Smooth muscle cell (in vitro differentiated cells): ENCODE results near the gene RGS1. TPM values are rescaled to one million over a fixed set of nuclear protein-coding genes. Genes with fewer than 3 reads are reported as not detected.
A peak's percentile ranks its signal among the peaks of the same experiment; 100 is the strongest.
"Not testable (repeated sequence)": the region's sequence is repeated elsewhere in the genome, so short reads cannot be mapped to it uniquely, and the experiment has no call there.

Experiments used
- DNase-seq: peaks from one replicate; lab custom pipeline; 2025; ENCODE audit not compliant: unreplicated experiment; lab: John Stamatoyannopoulos, UW
- H2AFZ ChIP-seq: fragments of 200-600 bp; sonication (generic); 2 replicates; pipeline ENCODE4 v1.6.0; 2016; ENCODE audit warnings: antibody characterized with exemption, low read depth, mild to moderate bottlenecking
- H3F3A ChIP-seq: fragments of 200-600 bp; sonication (generic); 2 replicates; pipeline ENCODE4 v1.6.0; 2017; ENCODE audit warnings: antibody characterized with exemption, low read depth
- H3K27ac ChIP-seq: fragments of 200-600 bp; sonication (generic); 2 replicates; pipeline ENCODE4 v1.5.1; 2016; ENCODE audit warnings: low read depth, mild to moderate bottlenecking
- H3K27me3 ChIP-seq: fragments of 200-600 bp; sonication (generic); 2 replicates; pipeline ENCODE4 v1.6.1; 2016; ENCODE audit warnings: low read depth, mild to moderate bottlenecking
- H3K36me3 ChIP-seq: fragments of 200-600 bp; sonication (generic); 2 replicates; pipeline ENCODE4 v1.5.1; 2016; ENCODE audit warnings: low read depth
- H3K4me1 ChIP-seq: fragments of 200-600 bp; sonication (generic); 2 replicates; pipeline ENCODE4 v1.5.1; 2016; ENCODE audit warnings: low read depth
- H3K4me2 ChIP-seq: fragments of 200-600 bp; sonication (generic); 2 replicates; pipeline ENCODE4 v1.6.0; 2016; ENCODE audit warnings: mild to moderate bottlenecking
- H3K4me3 ChIP-seq: fragments of 200-600 bp; sonication (generic); 2 replicates; pipeline ENCODE4 v1.5.1; 2016; ENCODE audit warnings: mild to moderate bottlenecking
- H3K79me2 ChIP-seq: fragments of 200-600 bp; sonication (generic); 2 replicates; pipeline ENCODE4 v1.6.0; 2016; ENCODE audit warnings: low read depth, mild to moderate bottlenecking
- H3K9ac ChIP-seq: fragments of 200-600 bp; sonication (generic); 2 replicates; pipeline ENCODE4 v1.6.0; 2016; ENCODE audit warnings: low read depth
- H3K9me3 ChIP-seq: fragments of 200-600 bp; sonication (generic); replicated peaks from 2 replicates; pipeline ENCODE4 v1.5.1; 2016; ENCODE audit warnings: low read depth
- H4K20me1 ChIP-seq: fragments of 200-600 bp; sonication (generic); 2 replicates; pipeline ENCODE4 v1.6.0; 2016; ENCODE audit warnings: low read depth
- CTCF ChIP-seq: fragments of 200-600 bp; sonication (generic); IDR thresholded peaks from 2 replicates; pipeline ENCODE4 v1.5.1; 2017; ENCODE audit warnings: borderline replicate concordance, mild to moderate bottlenecking, antibody characterized with exemption; ENCODE audit not compliant: insufficient read depth, poor library complexity, severe bottlenecking
- WGBS: methylation state at CpG from one replicate; pipeline ENCODE4 v1.1.7; 2016; ENCODE audit warnings: low lambda C conversion rate; 5-methylcytosine and 5-hydroxymethylcytosine counted together
- polyA plus RNA-seq: library from polyadenylated mRNA; unstranded; fragments of >200 nt; fragmentation: Nextera tagmentation; extraction: Ambion mirVana; gene quantifications from 2 replicates; pipeline ENCODE4 v1.2.1, GENCODE V29; 2016
- total RNA-seq: library from RNA; depleted of rRNA; stranded (reverse); fragments of >200 nt; gene quantifications from 2 replicates; pipeline ENCODE4 v1.2.3, GENCODE V29; 2014

RGS1 gene
- total and polyA plus RNA-seq, 2 experiments from 2014 or later = 119 to 224 TPM

- peak overlapping the region; percentile 96 for H3K27ac ChIP-seq
- H4K20me1 ChIP-seq = no peaks in the 10 kb centered on the region
- no peak for TF ChIP-seq CTCF
- no peak for DNase-seq
- H3K4me2 ChIP-seq = peak overlapping the region; percentile 76
- WGBS = 26% methylated on average over 3 of the region's 3 CpGs
- peaks cover 20% of the 10 kb centered on the region for H3F3A ChIP-seq
- no peaks in the 10 kb centered on the region for H3K79me2 ChIP-seq
- H3K4me1 ChIP-seq = peaks cover 27% of the 10 kb centered on the region
- H3K9ac ChIP-seq = peak overlapping the region; percentile 76
- no peaks in the 10 kb centered on the region for H3K9me3 ChIP-seq
- H3K27me3 ChIP-seq = no peaks in the 10 kb centered on the region
- no peak overlapping the region for H3K4me3 ChIP-seq
- no peaks in the 10 kb centered on the region for H3K36me3 ChIP-seq
- H2AFZ ChIP-seq = peak overlapping the region; percentile 45
Observed at GRCh38 chr1:192529031-192529755, 46.4 kb upstream of the RGS1 start.

GRCh38 chr1:192529811-192530210, 45.8 kb upstream of the RGS1 start:
- Histone ChIP-seq H3K4me3 (no peak overlapping the region), H3K27me3 (no peaks in the 10 kb centered on the region), H3K27ac (peak overlapping the region; percentile 96), H3K4me1 (peaks cover 27% of the 10 kb centered on the region), H3K9ac (peak overlapping the region; percentile 76), H2AFZ (peak overlapping the region; percentile 45), H4K20me1 (no peaks in the 10 kb centered on the region), H3K79me2 (no peaks in the 10 kb centered on the region), H3K36me3 (no peaks in the 10 kb centered on the region), H3K9me3 (no peaks in the 10 kb centered on the region), H3K4me2 (peak overlapping the region; percentile 76), H3F3A (peaks cover 20% of the 10 kb centered on the region)
- 83% methylated on average over 1 of the region's 1 CpG for WGBS
- no peak for TF ChIP-seq CTCF
- no peak for DNase-seq

- 6% methylated on average over 2 of the region's 2 CpGs for WGBS
- no peaks in the 10 kb centered on the region for H3K36me3 ChIP-seq
- peaks cover 20% of the 10 kb centered on the region for H3F3A ChIP-seq
- H3K27me3 ChIP-seq = no peaks in the 10 kb centered on the region
- no peak for TF ChIP-seq CTCF
- peaks cover 27% of the 10 kb centered on the region for H3K4me1 ChIP-seq
- peak overlapping the region; percentile 45 for H2AFZ ChIP-seq
- no peak for DNase-seq
- H3K9me3 ChIP-seq = no peaks in the 10 kb centered on the region
- H3K27ac ChIP-seq = peak overlapping the region; percentile 96
- no peak overlapping the region for H3K4me3 ChIP-seq
- H3K4me2 ChIP-seq = peak overlapping the region; percentile 76
- no peaks in the 10 kb centered on the region for H3K79me2 ChIP-seq
- H4K20me1 ChIP-seq = no peaks in the 10 kb centered on the region
- peak overlapping the region; percentile 76 for H3K9ac ChIP-seq
Observed at GRCh38 chr1:192530254-192530653, 45.3 kb upstream of the RGS1 start.

- H2AFZ ChIP-seq, H3K9me3 ChIP-seq, H4K20me1 ChIP-seq, DNase-seq, H3K4me3 ChIP-seq, H3K79me2 ChIP-seq, H3K36me3 ChIP-seq, H3K27me3 ChIP-seq: not testable (repeated sequence)
- Histone ChIP-seq H3F3A (peaks cover 20% of the 10 kb centered on the region), H3K4me2 (peak overlapping the region; percentile 76), H3K4me1 (peaks cover 27% of the 10 kb centered on the region), H3K27ac (peak overlapping the region; percentile 96), H3K9ac (peak overlapping the region; percentile 76)
- WGBS = 31% methylated on average over 6 of the region's 6 CpGs
Observed at GRCh38 chr1:192531037-192531703, 44.4 kb upstream of the RGS1 start.
